GM19324 (cell line): ENCODE data around the gene TMEM144.
"Not testable (repeated sequence)": the region's sequence is repeated elsewhere in the genome, so short reads cannot be mapped to it uniquely, and the experiment has no call there.

Experiments used
- ATAC-seq: cut with Tn5 transposase; IDR thresholded peaks from one replicate; pipeline ENCODE4 v1.9.1; 2021; ENCODE audit warnings: mild to moderate bottlenecking, moderate library complexity; ENCODE audit not compliant: unreplicated experiment, low FRiP score

TMEM144 gene

DNA sequence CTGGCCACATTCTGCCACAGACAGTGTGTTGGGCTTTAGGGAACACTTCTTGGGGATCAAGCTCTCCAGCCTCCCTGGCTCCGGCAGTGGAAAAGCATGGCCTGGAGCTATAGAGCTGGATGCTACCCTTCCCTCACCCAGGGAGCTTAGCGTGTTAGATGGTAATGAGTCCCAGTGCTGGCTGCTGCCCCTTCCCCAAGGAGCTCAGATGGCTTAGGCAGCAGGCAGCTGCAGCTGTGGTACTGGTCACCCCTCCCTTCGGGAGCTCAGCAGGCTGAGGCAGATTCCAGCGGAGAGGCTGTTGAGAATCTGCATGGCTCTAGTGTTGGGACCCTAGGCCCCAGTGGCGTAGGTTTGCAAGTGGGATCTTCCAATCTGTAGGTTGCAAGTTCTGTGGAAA, 19.5 kb downstream of the TMEM144 start:
- ATAC-seq, result no peak

DNA sequence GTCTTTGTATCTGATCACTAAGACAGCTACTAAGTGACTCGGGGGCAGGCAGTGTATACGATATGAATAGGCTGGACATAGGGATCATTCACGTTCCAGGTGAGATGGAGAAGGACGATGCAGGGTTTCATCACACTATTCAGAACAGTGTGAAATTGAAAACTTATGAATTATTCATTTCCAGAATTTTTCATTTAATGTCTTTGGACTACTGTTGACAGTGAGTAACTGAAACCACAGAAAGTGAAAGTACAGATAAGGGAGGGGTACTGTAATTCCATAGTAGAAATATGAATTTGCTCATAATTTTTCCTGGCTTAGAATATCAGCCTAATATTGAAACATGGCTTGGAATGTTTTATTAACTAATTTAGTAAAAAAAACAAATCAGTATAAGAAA, 24.4 kb downstream of the TMEM144 start:
- ATAC-seq, result no peak

GRCh38 chr4:158236304-158237030, 26.2 kb downstream of the TMEM144 start:
- ATAC-seq, result no peak

GRCh38 chr4:158238575-158238974, 28.3 kb downstream of the TMEM144 start:
- no peak for ATAC-seq

DNA sequence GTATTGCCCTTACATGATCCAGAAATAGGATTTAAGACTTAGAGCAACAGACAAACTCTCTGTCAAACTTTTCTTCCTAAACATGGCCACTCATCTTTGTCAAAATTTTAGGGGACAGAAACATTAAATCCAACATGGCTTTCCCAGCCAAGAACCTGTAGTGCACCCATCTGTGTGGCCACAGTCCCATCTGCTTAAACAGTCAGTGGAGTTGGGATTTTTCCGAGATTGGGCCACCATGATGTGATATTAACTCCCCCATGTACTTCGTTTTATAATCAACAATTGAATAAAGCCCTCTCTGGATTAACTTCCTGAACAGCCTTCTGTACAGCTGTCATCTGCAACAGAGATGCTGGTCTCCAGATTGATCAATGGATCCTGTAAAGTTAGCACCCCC, 28.9 kb downstream of the TMEM144 start:
- no peak for ATAC-seq

DNA sequence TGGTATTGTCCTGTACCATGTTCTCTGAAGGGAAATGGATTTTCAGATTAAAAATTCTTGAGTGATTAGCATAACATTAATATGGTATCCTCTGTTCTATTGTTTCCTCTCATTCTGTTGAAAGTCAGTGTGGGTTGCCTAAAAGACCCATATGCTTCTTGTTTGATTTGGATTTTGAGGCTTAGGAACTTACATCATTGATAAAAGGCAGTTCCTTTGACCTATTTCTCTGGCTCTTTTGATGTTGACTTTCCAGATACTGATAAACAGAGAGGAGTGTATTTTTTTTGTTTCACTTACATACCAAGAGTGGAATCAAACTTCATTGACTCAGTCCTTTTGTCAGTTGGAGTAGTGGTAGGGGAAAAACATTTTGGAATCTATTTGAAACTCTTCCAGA, 32.8 kb downstream of the TMEM144 start:
- no peak for ATAC-seq

- no peak for ATAC-seq
Observed at GRCh38 chr4:158250321-158250720, 40.0 kb downstream of the TMEM144 start.

GRCh38 chr4:158253350-158253980, 43.2 kb downstream of the TMEM144 start:
- peak; percentile 81 for ATAC-seq

- peak; percentile 68 for ATAC-seq
Observed at GRCh38 chr4:158254292-158254691, 44.0 kb downstream of the TMEM144 start.

DNA sequence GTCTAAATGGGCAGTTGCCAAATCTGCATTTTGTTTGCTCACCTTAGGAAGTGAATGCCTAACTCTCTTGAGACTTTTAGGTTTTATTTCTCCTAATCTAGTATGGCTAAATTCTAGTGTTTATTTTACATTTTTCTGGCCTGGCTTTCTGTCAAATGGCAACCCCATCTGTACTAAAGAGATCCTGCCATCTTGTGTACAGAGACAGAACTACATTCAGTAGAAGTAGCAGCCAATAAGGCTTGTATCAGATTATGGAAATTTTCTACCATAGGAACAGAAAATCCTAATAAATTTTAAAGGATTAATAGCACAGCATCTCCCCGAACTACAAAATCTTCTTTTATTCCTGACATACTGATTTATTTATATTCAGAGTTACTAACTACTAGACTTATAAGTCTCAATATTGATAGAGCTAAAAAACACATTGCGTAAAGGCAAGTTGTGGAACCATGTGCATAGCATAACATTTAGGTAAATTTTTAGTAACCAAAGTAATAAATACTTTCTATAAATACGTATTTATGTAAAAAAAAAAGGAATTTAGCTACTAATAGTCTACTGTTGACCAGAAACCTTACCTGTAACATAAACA, 45.5 kb downstream of the TMEM144 start:
- peak; percentile 38 for ATAC-seq

DNA sequence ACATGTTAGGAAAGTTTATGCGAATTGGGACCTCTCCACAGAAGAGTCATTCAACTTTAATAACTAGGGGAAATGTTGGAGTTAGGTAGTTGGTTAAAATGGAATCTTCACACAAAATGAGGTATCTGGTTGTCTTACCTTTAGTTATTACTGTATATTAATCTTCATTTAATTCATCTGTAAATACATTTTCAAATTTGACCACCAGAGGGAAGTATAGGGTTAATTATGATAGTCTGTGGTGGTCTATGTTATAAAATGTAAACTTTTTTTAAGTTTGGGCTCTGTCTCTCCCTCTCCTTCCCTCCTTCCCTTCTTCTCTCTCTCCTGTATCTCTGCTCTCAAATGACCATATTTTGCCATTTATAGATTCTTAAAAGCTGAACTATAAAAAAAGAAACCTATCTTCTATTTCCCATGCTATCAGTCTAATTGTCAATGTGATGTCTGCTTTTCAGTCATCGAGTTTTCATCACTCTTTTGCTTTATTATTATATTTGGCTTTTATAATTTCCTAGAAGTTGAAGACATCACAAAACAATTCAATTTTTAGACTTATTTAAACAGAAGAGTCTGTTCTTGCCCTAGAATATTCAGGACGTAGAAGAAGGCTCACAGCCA, 49.8 kb downstream of the TMEM144 start:
- no peak for ATAC-seq

- no peak for ATAC-seq
Observed at GRCh38 chr4:158261480-158261879, 51.2 kb downstream of the TMEM144 start.

- ATAC-seq, result no peak
Observed at GRCh38 chr4:158268553-158268952, 58.3 kb downstream of the TMEM144 start.

DNA sequence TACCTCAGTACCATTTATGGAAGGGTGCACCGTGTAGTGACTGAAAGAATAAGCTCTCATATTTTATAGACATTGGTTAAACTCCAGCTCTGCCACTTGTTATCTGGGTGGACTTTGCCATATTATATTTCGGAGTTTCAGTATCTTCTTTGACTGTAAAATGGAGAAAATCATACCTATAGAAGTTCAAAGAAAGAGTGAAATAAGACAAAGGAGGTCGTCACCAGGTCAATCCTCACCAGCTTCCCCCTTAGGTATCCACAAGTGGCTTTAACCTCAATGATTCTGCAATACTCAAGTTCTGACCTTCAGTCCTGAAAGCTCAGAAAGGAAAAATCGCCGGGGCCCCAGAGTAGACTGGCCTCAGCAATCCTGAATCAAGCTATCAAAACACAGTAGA, 64.3 kb downstream of the TMEM144 start:
- no peak for ATAC-seq

DNA sequence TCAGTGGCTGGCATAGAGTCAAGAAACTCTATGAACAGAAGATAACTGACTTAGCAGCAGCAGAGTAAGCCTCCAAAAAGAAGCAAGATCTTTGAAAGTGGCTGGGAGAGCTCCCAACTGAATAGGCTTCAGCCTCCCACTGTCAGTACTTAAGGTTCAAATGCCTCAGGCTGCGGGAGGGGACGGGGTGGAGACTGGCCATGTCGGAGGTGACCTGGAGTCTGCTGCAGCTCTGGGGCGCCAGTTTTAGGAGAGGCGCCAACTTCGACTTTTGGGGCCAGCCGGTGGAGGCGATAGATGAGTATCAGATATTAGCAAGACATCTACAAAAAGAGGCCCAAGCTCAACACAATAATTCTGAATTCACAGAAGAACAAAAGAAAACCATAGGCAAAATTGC, 67.3 kb downstream of the TMEM144 start:
- no peak for ATAC-seq

- not testable (repeated sequence) for ATAC-seq
Observed at GRCh38 chr4:158279052-158279451, 68.8 kb downstream of the TMEM144 start.

GRCh38 chr4:158280856-158281255, 70.6 kb downstream of the TMEM144 start:
- no peak for ATAC-seq

GRCh38 chr4:158282252-158282651, 72.0 kb downstream of the TMEM144 start:
- ATAC-seq, result no peak

DNA sequence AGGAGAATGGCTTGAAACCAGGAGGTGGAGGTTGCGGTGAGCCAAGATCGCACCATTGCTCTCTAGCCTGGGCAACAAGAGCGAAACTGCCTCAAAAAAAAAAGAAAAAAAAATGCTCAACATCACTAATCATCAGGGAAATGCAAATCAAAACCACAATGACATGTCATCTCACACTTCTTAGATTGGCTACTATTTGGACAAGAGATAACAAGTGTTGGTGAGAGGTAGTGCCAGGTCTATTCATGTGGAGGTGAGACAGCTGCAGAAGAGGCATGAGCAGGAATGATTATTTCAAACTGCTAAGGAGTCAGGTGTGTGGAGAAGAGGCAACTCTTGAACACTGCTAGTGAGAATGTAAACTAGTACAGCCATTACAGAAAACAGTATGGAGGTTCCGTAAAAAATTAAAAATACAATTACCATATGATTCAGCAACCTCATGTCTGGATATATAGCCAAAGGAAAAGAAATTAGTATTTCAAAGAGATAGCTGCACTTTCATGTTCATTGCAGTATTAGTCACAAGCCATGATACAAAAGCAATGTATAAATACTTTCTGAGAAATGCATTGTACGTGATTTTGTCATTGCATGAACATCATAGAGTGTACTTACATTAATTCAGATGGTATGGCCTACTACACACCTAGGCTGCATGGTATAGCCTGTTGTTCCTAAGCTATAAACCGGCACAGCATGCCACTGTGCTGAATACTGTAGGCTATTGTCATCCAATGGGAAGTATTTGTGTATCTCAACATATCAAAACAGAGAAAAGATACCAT, 75.3 kb downstream of the TMEM144 start:
- no peak for ATAC-seq

- ATAC-seq, result no peak
Observed at GRCh38 chr4:158290912-158291311, 80.6 kb downstream of the TMEM144 start.
